Esophagus squamous epithelium (tissue), 5 donors: ENCODE measurements around the gene CFAP57. TPM values are rescaled to one million over a fixed set of nuclear protein-coding genes. Genes with fewer than 3 reads are reported as not detected.

Experiments used
- DNase-seq: peaks from one replicate; lab custom pipeline; 2025; lab: John Stamatoyannopoulos, UW
- H3K27ac ChIP-seq, 4 donors: fragments of 200-600 bp; sonication (generic); one replicate each; pipeline ENCODE4 v1.5.1; 2016 to 2019; ENCODE audit warnings: mild to moderate bottlenecking in 1 of 4
- H3K27me3 ChIP-seq, 4 donors: fragments of 200-600 bp; sonication (generic); 1 replicate in 3 of 4; 2 replicates in 1 of 4; pipeline versions ENCODE4 v1.5.1 to v1.6.0; 2017 to 2021; ENCODE audit warnings: antibody characterized with exemption in 1 of 4
- H3K36me3 ChIP-seq, 3 donors: fragments of 200-600 bp; sonication (generic); one replicate each; pipeline ENCODE4 v1.5.1; 2016 to 2019
- H3K4me1 ChIP-seq, 3 donors: fragments of 200-600 bp; sonication (generic); one replicate each; pipeline ENCODE4 v1.5.1; 2017 to 2019
- H3K4me3 ChIP-seq, 4 donors: fragments of 200-600 bp; sonication (generic); 1 replicate in 3 of 4; 2 replicates in 1 of 4; pipeline ENCODE4 v1.5.1; 2016 to 2019; ENCODE audit warnings: mild to moderate bottlenecking in 2 of 4, moderate library complexity in 1 of 4
- H3K9me3 ChIP-seq, 3 donors: fragments of 200-600 bp; sonication (generic); one replicate each; pipeline ENCODE4 v1.5.1; 2016 to 2019
- CTCF ChIP-seq, 6 experiments: fragments of 450-650 bp in 4 of 6; fragments of 200-600 bp in 2 of 6; sonication (generic) in 2 of 6; IDR thresholded peaks; one replicate each; pipeline ENCODE4 v1.5.1; 2016 to 2019; ENCODE audit warnings: antibody characterized with exemption in 6 of 6, mild to moderate bottlenecking in 4 of 6, moderate library complexity in 4 of 6
- POLR2A ChIP-seq, 4 donors: fragments of 450-650 bp; IDR thresholded peaks; one replicate each; pipeline ENCODE4 v1.6.1; 2017; ENCODE audit warnings: antibody characterized with exemption in 4 of 4, mild to moderate bottlenecking in 4 of 4, moderate library complexity in 3 of 4
- WGBS, 2 donors: methylation state at CpG; one replicate each; pipeline ENCODE4 v1.1.5; 2018; 5-methylcytosine and 5-hydroxymethylcytosine counted together
- intact Hi-C: fragments of 100-400 bp; cut with DNase I; formaldehyde crosslinking; loops from one replicate; pipeline ENCODE4 v1.15.0; 2022
- total RNA-seq, 4 donors: library from RNA; depleted of rRNA; stranded (reverse); fragments of >200 nt; gene quantifications; one replicate each; pipeline ENCODE4 v1.1.0, GENCODE V29; 2016
- donor health status: DM: yes; HTN: yes; CAD: no.

CFAP57 gene
- total RNA-seq, 4 donors from 2014 or later, result not detected

- H3K27me3 ChIP-seq, result no peaks in the 10 kb centered on the region
- no peaks in the 10 kb centered on the region for H3K9me3 ChIP-seq
- intact Hi-C loops, result no loop called here
- no peak for DNase-seq
- 83 to 91% methylated on average over 4 of the region's 4 CpGs for WGBS, 2 donors
- peaks cover 0 to 22% (median 0%) of the 10 kb centered on the region in 3 donors for H3K4me1 ChIP-seq
- TF ChIP-seq CTCF (IDR thresholded peaks at IDR 0.05), result no peak
- TF ChIP-seq POLR2A (IDR thresholded peaks at IDR 0.05), result no peak
- H3K4me3 ChIP-seq, result no peak overlapping the region
- no peak overlapping the region for H3K27ac ChIP-seq
- H3K36me3 ChIP-seq, result no peaks in the 10 kb centered on the region
Observed at GRCh38 chr1:43232482-43232881, 60.4 kb downstream of the CFAP57 start.

DNA sequence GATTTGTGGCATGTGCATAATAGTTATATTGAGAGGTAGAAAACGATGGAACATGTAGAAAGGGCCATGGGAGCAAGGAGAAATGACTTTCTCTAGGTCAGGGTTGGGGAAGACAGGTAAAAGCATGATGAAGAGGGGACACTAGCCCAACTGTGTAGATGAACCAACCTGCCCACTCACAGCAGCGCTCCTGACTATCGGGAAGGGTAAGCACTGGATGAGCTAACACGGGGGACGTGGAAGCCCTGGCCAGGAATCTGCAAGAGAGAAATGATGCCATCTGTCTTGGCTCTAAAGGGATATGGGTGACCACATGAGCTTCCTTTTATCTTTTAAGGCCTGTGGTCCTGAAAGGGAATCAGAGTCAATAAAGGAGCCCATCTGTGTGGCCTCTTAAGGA is 61.5 kb downstream of the CFAP57 start:
- Histone ChIP-seq H3K9me3 (no peaks in the 10 kb centered on the region), H3K27ac (no peak overlapping the region), H3K27me3 (no peaks in the 10 kb centered on the region), H3K4me1 (peaks cover 0 to 33% (median 3%) of the 10 kb centered on the region in 3 donors), H3K4me3 (no peak overlapping the region), H3K36me3 (no peaks in the 10 kb centered on the region)
- WGBS, 2 donors, result 86 to 89% methylated on average over 5 of the region's 5 CpGs
- intact Hi-C loops, result no loop called here
- DNase-seq, result no peak
- TF ChIP-seq POLR2A (IDR thresholded peaks at IDR 0.05) (no peak), CTCF (IDR thresholded peaks at IDR 0.05) (no peak)

GRCh38 chr1:43234267-43234666 is 62.1 kb downstream of the CFAP57 start:
- H3K27me3 ChIP-seq, result no peaks in the 10 kb centered on the region
- no peaks in the 10 kb centered on the region for H3K9me3 ChIP-seq
- no peak for TF ChIP-seq CTCF (IDR thresholded peaks at IDR 0.05)
- TF ChIP-seq POLR2A (IDR thresholded peaks at IDR 0.05), result no peak
- H3K4me3 ChIP-seq, result no peak overlapping the region
- WGBS, 2 donors, result 89 to 93% methylated on average over 3 to 10 of the region's 17 CpGs
- H3K36me3 ChIP-seq, result no peaks in the 10 kb centered on the region
- DNase-seq, result no peak
- peaks cover 0 to 33% (median 3%) of the 10 kb centered on the region in 3 donors for H3K4me1 ChIP-seq
- H3K27ac ChIP-seq, result no peak overlapping the region
- intact Hi-C loops, result no loop called here

GRCh38 chr1:43235040-43235439 is 62.9 kb downstream of the CFAP57 start:
- Histone ChIP-seq H3K9me3 (no peaks in the 10 kb centered on the region), H3K27ac (no peak overlapping the region), H3K4me1 (peaks cover 0 to 29% (median 3%) of the 10 kb centered on the region in 3 donors), H3K36me3 (no peaks in the 10 kb centered on the region), H3K4me3 (no peak overlapping the region), H3K27me3 (no peaks in the 10 kb centered on the region)
- intact Hi-C loops, result no loop called here
- TF ChIP-seq CTCF (IDR thresholded peaks at IDR 0.05) (no peak), POLR2A (IDR thresholded peaks at IDR 0.05) (no peak)
- WGBS, 2 donors, result 78 to 80% methylated on average over 8 of the region's 8 CpGs
- no peak for DNase-seq

GRCh38 chr1:43235451-43236121 is 63.5 kb downstream of the CFAP57 start:
- 56 to 78% methylated on average over 3 to 7 of the region's 9 CpGs for WGBS, 2 donors
- Histone ChIP-seq H3K36me3 (no peaks in the 10 kb centered on the region), H3K9me3 (no peaks in the 10 kb centered on the region), H3K4me3 (no peak overlapping the region), H3K27me3 (no peaks in the 10 kb centered on the region), H3K27ac (no peak overlapping the region), H3K4me1 (peaks cover 0 to 29% (median 3%) of the 10 kb centered on the region in 3 donors)
- intact Hi-C loops, result no loop called here
- DNase-seq, result no peak
- TF ChIP-seq CTCF (IDR thresholded peaks at IDR 0.05) (no peak), POLR2A (IDR thresholded peaks at IDR 0.05) (no peak)
